EH (cell line): ENCODE results near the gene RBMS2.
A peak's percentile ranks its signal among the peaks of the same experiment; 100 is the strongest.

Experiments used
- DNase-seq: peaks from one replicate; pipeline ENCODE4 v3.0.0-alpha.2; 2015; ENCODE audit warnings: low read depth

Gene RBMS2

GRCh38 chr12:56581418-56582145 lies 60.0 kb downstream of the RBMS2 start:
- DNase-seq = peak; percentile 34

- DNase-seq = no peak
Measured at GRCh38 chr12:56585098-56585497, 63.5 kb downstream of the RBMS2 start.

GRCh38 chr12:56589783-56590182 lies 68.2 kb downstream of the RBMS2 start:
- DNase-seq = no peak

GRCh38 chr12:56590237-56590830 lies 68.7 kb downstream of the RBMS2 start:
- peak; percentile 40 for DNase-seq

GRCh38 chr12:56591126-56591525 lies 69.5 kb downstream of the RBMS2 start:
- no peak for DNase-seq

- peak; percentile 76 for DNase-seq
Measured at GRCh38 chr12:56591961-56592360, 70.3 kb downstream of the RBMS2 start.

GRCh38 chr12:56593909-56594621 lies 72.4 kb downstream of the RBMS2 start:
- DNase-seq = peak; percentile 83

- DNase-seq = no peak
Measured at GRCh38 chr12:56596815-56597214, 75.2 kb downstream of the RBMS2 start.

GRCh38 chr12:56599041-56599440 lies 77.4 kb downstream of the RBMS2 start:
- DNase-seq = no peak

- no peak for DNase-seq
Measured at GRCh38 chr12:56599797-56600196, 78.2 kb downstream of the RBMS2 start.

- no peak for DNase-seq
Measured at GRCh38 chr12:56600753-56601152, 79.1 kb downstream of the RBMS2 start.

- DNase-seq = peak; percentile 21
Measured at GRCh38 chr12:56601503-56601902, 79.9 kb downstream of the RBMS2 start.

GRCh38 chr12:56602239-56602638 lies 80.6 kb downstream of the RBMS2 start:
- DNase-seq = no peak

- no peak for DNase-seq
Measured at GRCh38 chr12:56604355-56604754, 82.7 kb downstream of the RBMS2 start.

- no peak for DNase-seq
Measured at GRCh38 chr12:56614627-56615026, 93.0 kb downstream of the RBMS2 start.

- DNase-seq = no peak
Measured at GRCh38 chr12:56616244-56616643, 94.6 kb downstream of the RBMS2 start.

GRCh38 chr12:56616925-56617324 lies 95.3 kb downstream of the RBMS2 start:
- no peak for DNase-seq

GRCh38 chr12:56622535-56622934 lies 100.9 kb downstream of the RBMS2 start:
- no peak for DNase-seq

GRCh38 chr12:56626701-56627100 lies 105.1 kb downstream of the RBMS2 start:
- no peak for DNase-seq

- peak; percentile 80 for DNase-seq
Measured at GRCh38 chr12:56628671-56629458, 107.2 kb downstream of the RBMS2 start.

- no peak for DNase-seq
Measured at GRCh38 chr12:56629459-56630179, 108.0 kb downstream of the RBMS2 start.

- peak; percentile 80 for DNase-seq
Measured at GRCh38 chr12:56630180-56630632, 108.6 kb downstream of the RBMS2 start, which contains the start of gene BAZ2A. Gene BAZ2A (minus strand): TSS chr12:56630326. CDS start chr12:56617530, 12,796 bp downstream.
